Fibroblast of lung (primary cell): ENCODE measurements around the gene LRGUK.

ENCODE experiments used
- EZH2 ChIP-seq: IDR thresholded peaks from 2 replicates; pipeline ENCODE4 v1.5.1; 2012; ENCODE audit warnings: low read length, control low read depth, mild to moderate bottlenecking; ENCODE audit errors: missing control alignments
- TF ChIP-seq, protein P1 (sequence below), 2 donors: IDR thresholded peaks in 1 of 2; conservative IDR thresholded peaks in 1 of 2; 1 replicate in 1 of 2; 2 replicates in 1 of 2; pipeline ENCODE4 v1.5.1; 2011 to 2012; ENCODE audit warnings: low read length in 2 of 2, control low read depth in 1 of 2, inconsistent platforms in 1 of 2, low read depth in 1 of 2, mild to moderate bottlenecking in 1 of 2

DNA sequence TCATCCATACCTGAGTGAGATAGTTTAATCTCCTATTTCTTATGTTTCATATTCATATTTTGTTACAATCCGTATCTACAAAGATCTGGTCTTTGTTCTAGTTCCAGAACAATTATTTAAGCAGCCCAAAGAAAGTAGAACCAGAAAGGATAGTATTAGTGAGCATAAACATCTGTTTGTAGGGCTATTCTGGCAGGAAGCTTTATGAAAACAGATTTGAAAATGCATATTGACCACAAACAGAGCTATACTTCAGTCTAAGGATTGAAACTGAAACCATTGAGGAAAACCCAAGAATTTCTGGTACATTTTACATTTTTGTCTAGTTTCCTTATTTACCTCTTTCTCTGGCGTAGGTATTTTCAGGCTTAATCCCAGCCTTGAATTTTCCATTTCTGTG is 28.1 kb downstream of the LRGUK start:
- no peak for TF ChIP-seq EZH2
- TF ChIP-seq, protein P1, sequence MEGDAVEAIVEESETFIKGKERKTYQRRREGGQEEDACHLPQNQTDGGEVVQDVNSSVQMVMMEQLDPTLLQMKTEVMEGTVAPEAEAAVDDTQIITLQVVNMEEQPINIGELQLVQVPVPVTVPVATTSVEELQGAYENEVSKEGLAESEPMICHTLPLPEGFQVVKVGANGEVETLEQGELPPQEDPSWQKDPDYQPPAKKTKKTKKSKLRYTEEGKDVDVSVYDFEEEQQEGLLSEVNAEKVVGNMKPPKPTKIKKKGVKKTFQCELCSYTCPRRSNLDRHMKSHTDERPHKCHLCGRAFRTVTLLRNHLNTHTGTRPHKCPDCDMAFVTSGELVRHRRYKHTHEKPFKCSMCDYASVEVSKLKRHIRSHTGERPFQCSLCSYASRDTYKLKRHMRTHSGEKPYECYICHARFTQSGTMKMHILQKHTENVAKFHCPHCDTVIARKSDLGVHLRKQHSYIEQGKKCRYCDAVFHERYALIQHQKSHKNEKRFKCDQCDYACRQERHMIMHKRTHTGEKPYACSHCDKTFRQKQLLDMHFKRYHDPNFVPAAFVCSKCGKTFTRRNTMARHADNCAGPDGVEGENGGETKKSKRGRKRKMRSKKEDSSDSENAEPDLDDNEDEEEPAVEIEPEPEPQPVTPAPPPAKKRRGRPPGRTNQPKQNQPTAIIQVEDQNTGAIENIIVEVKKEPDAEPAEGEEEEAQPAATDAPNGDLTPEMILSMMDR (conservative IDR thresholded peaks at IDR 0.05 in 1 of 2, IDR thresholded peaks at IDR 0.05 in 1 of 2; ENCODE audit: low read depth in 1 of 2, low read length in 2 of 2), result no peak
